Lower leg skin (tissue), 4 donors: ENCODE measurements around the gene ASPG. TPM values are rescaled to one million over a fixed set of nuclear protein-coding genes. Genes with fewer than 3 reads are reported as not detected.

Experiments used
- DNase-seq, 2 donors: peaks; one replicate each; pipeline ENCODE4 v3.0.0-alpha.2; 2019; ENCODE audit warnings: low spot score in 2 of 2
- H3K4me3 ChIP-seq: fragments of 200-600 bp; sonication (generic); 2 replicates; pipeline ENCODE4 v1.5.1; 2017; ENCODE audit warnings: mild to moderate bottlenecking, low read depth; ENCODE audit not compliant: poor library complexity, severe bottlenecking
- CTCF ChIP-seq, 3 donors: fragments of 450-650 bp; IDR thresholded peaks; one replicate each; pipeline ENCODE4 v1.5.1; 2016; ENCODE audit warnings: antibody characterized with exemption in 3 of 3, mild to moderate bottlenecking in 3 of 3, moderate library complexity in 2 of 3
- POLR2A ChIP-seq, 2 donors: fragments of 450-650 bp; IDR thresholded peaks; one replicate each; pipeline ENCODE4 v1.6.1; 2016 to 2017; ENCODE audit warnings: antibody characterized with exemption in 2 of 2, mild to moderate bottlenecking in 1 of 2, moderate library complexity in 1 of 2
- WGBS, 2 donors: methylation state at CpG; one replicate each; pipeline ENCODE4 v1.1.5; 2018; 5-methylcytosine and 5-hydroxymethylcytosine counted together
- intact Hi-C: fragments of 100-400 bp; cut with DNase I; formaldehyde crosslinking; loops from one replicate; pipeline ENCODE4 v1.15.0; 2023; ENCODE audit warnings: low total_unique reads
- total RNA-seq, 4 donors: library from RNA; depleted of rRNA; stranded (reverse); fragments of >200 nt; gene quantifications; one replicate each; pipeline ENCODE4 v1.1.0, GENCODE V29; 2016

The ASPG gene
- total RNA-seq, 4 donors from 2014 or later: 12.1 to 56.6 (median 25.4) TPM

DNA sequence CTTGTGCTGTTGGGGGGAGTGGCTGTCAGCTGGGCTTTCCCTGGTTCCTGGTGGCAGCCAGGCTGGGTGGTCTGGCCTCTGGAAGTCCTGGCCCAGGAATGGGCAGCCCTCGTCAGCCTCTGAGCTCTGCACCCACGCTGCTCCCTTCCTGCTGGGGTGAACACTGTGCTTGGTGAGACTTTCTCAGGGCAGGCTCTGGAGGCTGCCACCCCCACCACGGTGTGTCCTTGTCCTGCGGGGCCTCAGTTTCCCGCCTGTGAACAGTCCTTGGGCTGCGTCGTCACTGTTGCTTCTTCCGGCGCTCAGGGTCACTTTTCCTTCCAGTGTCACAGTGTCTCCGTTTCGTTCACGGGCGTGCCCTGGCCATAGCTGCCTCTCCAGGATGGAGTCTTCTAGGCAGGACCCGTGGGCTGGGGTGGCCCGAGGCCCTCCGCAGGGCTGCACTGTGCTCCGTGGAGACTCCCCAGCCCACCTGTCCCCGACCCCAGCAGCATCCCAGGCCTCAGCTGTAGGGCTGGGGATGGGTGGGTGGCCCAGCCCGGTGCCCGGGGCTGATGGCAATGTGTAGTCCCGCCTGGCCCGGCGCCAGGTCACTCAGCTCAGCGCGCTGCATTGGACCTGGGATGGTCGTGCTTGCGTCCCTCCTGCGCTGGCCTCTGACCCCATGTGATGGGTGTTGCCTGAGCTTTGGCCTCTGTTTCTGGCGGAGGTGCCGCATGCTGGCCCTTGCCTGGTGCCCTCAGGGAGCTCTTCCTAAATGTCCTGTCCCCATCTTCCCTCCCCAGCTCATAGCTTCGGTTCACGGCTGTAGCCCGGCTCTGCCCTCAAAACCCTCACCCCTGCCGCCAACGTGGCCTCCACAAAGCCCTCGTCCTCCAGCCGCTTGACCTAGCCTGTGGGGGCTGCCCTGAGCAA lies 59.7 kb downstream of the ASPG start:
- intact Hi-C loops: loop anchor here (5.0 kb wide), 2 partner anchors 177 to 1923 kb away; no protein-coding TSS in a partner anchor

DNA sequence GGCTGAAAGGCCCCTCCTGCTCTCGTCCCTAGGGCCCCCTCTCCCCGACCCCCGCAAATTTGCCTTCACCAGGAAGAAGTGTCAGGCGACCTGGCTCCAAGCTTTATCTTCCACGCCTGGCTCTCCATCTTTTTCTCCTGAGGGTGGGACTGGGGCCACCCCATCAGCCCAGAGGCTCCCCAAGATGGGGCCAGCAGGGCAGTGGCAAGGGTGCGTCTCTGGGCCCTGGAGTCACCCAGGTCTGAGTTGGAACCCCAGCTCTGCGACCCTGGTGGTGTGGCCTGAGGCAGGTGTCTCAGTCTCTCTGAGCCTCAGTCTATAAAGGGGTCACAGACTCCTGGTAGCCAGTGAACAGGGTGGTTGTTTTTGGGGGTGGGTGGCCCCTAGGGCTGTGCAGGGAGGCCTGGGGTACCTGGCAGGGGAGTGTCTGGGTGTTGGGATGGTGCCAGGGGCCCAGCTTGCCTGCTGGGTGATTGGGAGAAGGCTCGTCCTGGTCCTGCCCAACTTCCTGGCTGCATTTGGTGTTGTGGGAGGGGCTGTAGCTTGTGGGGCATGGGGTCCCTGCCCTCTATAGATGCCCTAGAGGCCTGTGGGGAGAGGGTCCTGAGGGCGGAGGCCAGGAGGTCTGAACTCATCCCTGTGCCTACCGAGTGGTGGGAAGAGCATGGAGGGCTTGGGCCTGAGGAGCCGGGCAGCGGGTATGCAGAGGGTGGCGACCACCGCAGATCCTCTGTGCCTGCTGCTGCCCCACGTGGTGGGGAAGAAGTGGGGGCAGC lies 60.5 kb downstream of the ASPG start:
- no peak overlapping the region for H3K4me3 ChIP-seq
- TF ChIP-seq POLR2A (IDR thresholded peaks at IDR 0.05): no peak
- no peak for TF ChIP-seq CTCF (IDR thresholded peaks at IDR 0.05)
- DNase-seq: no peak
- intact Hi-C loops: no loop called here
- 80 to 81% methylated on average over 14 to 15 of the region's 15 CpGs for WGBS, 2 donors

More for the DNA sequence above, 59.7 kb downstream of the ASPG start:
- no peak for DNase-seq
- 78% methylated on average over 37 of the region's 37 CpGs for WGBS, 2 donors
- no peak for TF ChIP-seq POLR2A (IDR thresholded peaks at IDR 0.05)
- TF ChIP-seq CTCF (IDR thresholded peaks at IDR 0.05): no peak
- H3K4me3 ChIP-seq: no peak overlapping the region

DNA sequence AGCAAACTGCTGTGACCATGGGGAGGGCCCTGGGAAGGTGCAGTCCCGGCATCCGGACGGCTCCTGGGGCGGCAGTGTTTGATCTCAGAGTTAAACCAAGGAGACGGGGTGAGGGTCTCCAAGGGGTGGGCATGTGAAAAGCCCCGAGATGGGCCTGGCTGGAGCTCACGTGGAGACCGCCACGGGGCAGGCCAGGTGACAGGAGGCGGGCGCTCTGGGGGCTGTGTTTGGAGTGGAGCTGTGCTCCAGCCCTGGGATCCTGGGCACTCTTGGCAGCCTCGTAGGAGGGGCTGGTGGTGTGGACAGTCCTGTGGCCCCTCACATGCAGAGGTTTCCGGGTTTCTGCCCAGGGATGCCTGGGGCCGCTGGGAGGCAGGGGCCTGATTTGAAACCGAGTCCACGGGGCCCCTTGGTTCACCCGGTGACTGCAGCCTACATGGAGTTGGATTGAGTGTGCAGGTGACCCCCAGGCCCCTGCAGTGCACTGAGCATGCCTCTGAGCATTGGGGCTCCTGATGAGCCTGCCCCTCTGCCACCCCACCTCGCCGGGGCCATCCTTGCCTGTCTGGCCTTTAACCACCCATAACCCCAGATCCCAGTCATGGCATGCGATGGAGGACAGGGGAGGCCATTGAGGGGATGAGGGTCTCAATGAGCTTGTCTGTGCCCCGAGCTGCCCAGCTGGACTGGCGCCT lies 61.3 kb downstream of the ASPG start:
- no peak for DNase-seq
- no peak overlapping the region for H3K4me3 ChIP-seq
- TF ChIP-seq CTCF (IDR thresholded peaks at IDR 0.05) (no peak), POLR2A (IDR thresholded peaks at IDR 0.05) (no peak)
- intact Hi-C loops: no loop called here
- 85 to 89% methylated on average over 19 of the region's 22 CpGs for WGBS, 2 donors

DNA sequence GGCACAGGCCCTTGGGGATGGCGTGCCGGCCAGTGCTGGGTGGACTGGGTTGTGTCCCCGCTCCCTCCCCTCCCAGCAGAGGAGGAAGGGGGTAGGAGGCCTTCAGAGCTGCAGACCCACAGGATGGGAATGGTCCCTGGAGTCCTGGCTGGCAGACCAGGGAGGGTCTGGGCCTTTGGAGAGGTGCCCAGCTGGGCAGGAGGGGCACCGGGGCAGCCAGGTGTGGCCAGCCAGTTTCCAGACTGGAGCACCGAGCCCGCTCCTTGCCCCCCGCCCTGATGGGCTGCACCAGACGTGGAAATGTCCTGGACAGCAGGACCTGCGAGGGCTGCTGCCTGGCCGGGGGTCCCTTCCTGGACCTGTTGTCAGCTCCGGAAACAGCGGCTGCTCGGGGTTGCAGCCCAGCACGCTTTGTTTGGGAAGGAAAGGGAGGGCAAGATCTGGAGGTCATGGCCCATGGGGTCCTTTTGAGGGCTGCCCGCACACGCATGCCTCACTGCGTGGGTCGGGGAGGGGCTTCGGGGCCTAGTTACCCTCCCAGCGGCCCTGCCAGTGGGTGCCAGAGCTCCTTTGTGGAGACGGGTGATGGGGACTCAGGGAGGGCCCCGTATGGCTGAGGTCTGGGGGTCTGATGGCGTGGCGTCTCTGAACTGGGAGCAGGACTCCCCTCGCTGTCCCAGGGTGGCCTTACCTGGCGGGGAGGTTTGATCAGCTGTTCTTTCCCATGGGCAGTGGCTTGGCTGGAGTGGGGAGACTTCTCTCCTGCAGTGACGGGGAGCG lies 62.0 kb downstream of the ASPG start:
- TF ChIP-seq POLR2A (IDR thresholded peaks at IDR 0.05): no peak
- no peak for TF ChIP-seq CTCF (IDR thresholded peaks at IDR 0.05)
- DNase-seq: no peak
- intact Hi-C loops: no loop called here
- H3K4me3 ChIP-seq: no peak overlapping the region
- WGBS, 2 donors: 73 to 83% methylated on average over 25 to 26 of the region's 28 CpGs
